LHCN-M2 (cell line): ENCODE data around the gene CDSN. TPM values are rescaled to one million over a fixed set of nuclear protein-coding genes. Genes with fewer than 3 reads are reported as not detected.
"Not testable (repeated sequence)": the region's sequence is repeated elsewhere in the genome, so short reads cannot be mapped to it uniquely, and the experiment has no call there.

Source experiments
- DNase-seq: peaks from one replicate; pipeline ENCODE4 v3.0.0-alpha.2; 2012; ENCODE audit warnings: low read depth
- total RNA-seq: library from RNA; depleted of rRNA; stranded (reverse); fragments of >200 nt; gene quantifications from 2 replicates; pipeline ENCODE4 v1.2.3, GENCODE V29; 2014; rRNA removed

The CDSN gene
- total RNA-seq, 1 experiment from 2014 or later = not detected

DNA sequence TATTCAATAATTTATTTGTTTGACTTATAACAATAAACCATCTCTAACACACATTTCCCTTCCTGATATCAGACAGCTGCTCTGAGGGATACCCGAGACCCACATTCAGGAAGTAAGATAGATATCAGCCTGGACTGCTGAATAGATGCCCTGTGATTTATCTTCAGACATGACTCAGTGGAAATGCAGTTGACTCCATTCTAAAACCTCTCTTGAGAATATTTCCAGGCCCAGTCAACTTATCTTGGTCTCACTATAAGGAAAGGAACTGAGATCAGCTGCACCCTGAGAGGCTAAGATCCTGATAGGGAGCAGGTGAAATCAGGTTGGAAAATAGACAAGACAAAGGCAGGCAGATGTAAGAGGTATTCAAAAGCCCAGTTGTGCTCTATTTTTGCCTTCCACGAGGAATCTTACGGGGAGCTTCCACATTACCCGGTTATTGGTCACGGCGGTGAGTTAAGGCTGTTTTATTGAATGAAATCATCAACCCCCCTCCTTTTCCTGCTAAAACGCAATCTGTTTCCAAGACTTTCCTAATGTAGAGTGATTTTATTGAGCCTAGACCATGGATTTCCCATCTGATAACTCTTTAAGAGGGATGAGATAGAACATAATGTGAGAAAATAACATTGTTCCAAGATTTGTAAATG, 33.3 kb downstream of the CDSN start:
- DNase-seq = peak; percentile 84

DNA sequence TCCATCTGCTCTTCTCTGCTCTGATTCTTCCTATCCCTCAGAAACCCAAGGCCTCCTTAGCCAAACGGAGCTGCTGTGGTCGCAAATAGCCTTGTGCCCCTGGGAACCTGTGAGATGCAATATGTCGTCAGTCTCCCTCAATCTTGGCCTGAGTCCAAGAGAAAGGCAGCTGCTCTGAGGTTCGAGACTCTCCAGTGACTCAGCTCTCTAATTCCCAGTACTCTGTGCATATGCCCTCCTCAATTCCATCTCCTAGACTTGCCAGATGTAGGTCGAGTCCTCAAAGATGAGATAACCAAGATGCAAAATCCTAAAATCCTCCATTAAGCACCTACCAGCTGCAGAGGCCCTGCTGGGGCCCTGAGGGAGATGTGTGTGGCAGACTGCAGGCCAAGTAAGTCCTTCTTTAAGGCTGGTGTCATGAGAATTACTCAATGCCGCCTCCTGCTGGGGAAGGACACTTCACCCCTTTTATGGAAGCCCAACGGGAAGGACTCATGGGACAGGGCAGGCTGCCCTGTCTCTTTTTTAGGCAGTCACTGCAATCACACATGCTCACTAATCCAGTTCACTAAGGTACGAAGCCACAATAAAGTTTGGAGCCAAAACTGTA, 36.4 kb downstream of the CDSN start:
- peak; percentile 97 for DNase-seq

DNA sequence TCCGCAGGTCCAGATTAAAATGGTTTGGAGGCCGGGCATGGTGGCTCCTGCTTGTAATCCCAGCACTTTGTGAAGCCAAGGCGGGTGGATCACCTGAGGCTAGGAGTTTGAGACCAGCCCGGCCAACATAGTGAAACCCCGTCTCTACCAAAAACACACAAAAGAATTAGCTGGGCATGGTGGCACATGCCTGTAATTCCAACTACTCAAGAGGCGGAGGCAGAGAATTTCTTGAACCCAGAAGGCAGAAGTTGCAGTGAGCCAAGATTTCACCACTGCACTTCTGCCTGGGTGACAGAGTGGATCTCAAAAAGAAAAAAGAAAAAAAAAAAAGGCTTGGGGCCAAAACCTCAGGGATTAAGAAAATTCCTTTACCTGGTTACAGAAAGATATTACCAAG, 38.4 kb downstream of the CDSN start:
- no peak for DNase-seq

- DNase-seq = peak; percentile 56
Measured at GRCh38 chr6:31079656-31080261, 40.5 kb downstream of the CDSN start.

- no peak for DNase-seq
Measured at GRCh38 chr6:31076611-31077010, 43.6 kb downstream of the CDSN start.

DNA sequence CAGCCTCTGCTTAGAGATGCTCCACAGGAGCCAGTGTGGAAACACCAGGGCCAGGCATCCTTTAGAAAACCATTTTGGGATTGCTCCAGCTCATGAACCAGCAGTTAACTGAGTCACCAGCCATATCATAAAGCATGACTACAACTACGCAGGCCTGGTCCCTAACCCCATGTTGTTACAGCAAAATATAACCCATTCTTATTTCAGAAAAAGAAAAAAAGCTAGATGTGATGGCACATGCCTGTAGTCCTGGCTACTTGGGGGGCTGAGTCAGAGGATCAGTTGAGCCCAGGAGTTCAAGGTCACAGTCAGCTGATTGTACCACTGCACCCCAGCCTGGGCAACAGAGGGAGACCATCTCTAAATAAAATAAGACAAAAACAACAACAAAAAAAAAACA, 44.7 kb downstream of the CDSN start:
- peak; percentile 71 for DNase-seq

- no peak for DNase-seq
Measured at GRCh38 chr6:31074401-31074800, 45.8 kb downstream of the CDSN start.

DNA sequence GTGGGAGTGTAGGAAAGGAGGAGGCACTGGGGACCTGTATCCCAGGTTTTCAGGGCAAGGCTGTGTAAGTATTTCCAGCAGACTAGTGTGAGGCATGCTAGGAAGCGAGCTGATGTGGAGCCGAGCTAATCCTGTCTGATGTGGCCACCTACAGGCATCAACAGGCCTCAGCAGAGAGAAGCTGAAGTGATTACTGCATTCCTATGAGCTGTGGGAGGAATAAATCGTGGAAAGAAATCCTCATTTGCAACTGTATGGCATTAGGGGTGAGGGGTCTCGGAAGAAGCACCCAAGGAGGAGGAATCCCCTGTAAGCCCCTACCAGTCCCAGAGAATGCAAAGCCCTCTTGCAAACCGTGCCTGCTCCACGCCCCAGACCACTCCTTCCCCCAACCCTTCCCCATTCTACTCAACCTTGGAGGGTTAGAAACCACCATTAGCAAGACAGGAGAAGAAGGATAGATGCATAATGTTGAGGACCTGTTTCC, 49.5 kb downstream of the CDSN start:
- DNase-seq = peak; percentile 67

- DNase-seq = peak; percentile 75
Measured at GRCh38 chr6:31068669-31069340, 51.4 kb downstream of the CDSN start.

- DNase-seq = not testable (repeated sequence)
Measured at GRCh38 chr6:31067891-31068668, 52.2 kb downstream of the CDSN start.

DNA sequence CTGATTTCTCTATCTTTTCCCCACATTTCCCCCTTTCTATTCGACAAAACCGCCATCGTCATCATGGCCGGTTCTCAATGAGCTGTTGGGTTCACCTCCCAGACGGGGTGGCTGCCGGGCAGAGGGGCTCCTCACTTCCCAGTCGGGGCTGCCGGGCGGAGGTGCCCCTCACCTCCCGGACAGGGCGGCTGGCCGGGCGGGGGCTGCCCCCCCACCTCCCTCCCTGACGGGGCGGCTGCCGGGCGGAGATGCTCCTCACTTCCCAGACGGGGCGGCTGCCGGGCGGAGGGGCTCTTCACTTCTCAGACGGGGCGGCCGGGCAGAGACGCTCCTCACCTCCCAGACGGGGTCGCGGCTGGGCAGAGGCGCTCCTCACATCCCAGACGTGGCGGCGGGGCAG, 53.2 kb downstream of the CDSN start:
- DNase-seq = not testable (repeated sequence)

GRCh38 chr6:31065556-31065955, 54.7 kb downstream of the CDSN start:
- DNase-seq = no peak

Other genes with a start within 250 kb of the CDSN start
- 43.1 and 47.0 TPM in 2 replicates for gene DDR1, start 235.9 kb downstream of the CDSN start, total RNA-seq
- gene GTF2H4, start 212.2 kb downstream of the CDSN start, total RNA-seq = 9.0 and 16.2 TPM in 2 replicates
- 21.9 and 26.5 TPM in 2 replicates for gene VARS2, start 206.2 kb downstream of the CDSN start, total RNA-seq
- not detected in 2 replicates for gene SFTA2, start 188.3 kb downstream of the CDSN start, total RNA-seq
- not detected in 2 replicates for gene MUCL3, start 179.5 kb downstream of the CDSN start, total RNA-seq
- not detected in 2 replicates for gene MUC21, start 136.7 kb downstream of the CDSN start, total RNA-seq
- gene MUC22, start 110.0 kb downstream of the CDSN start, total RNA-seq = not detected in 2 replicates
- gene C6orf15, start 7.9 kb downstream of the CDSN start, total RNA-seq = 0.40 and 0.71 TPM in 2 replicates
- 0.64 and 0.69 TPM in 2 replicates for gene PSORS1C1, start 5.6 kb downstream of the CDSN start, total RNA-seq
- not detected in 2 replicates for gene PSORS1C2, start 18.6 kb upstream of the CDSN start, total RNA-seq
- 43.2 and 46.7 TPM in 2 replicates for gene CCHCR1, start 37.4 kb upstream of the CDSN start, total RNA-seq
- 61.1 and 65.0 TPM in 2 replicates for gene TCF19, start 38.1 kb upstream of the CDSN start, total RNA-seq
- gene POU5F1, start 50.2 kb upstream of the CDSN start, total RNA-seq = 0.63 and 1.3 TPM in 2 replicates
- gene HLA-C, start 151.6 kb upstream of the CDSN start, total RNA-seq = 269 and 279 TPM in 2 replicates
- gene HLA-B, start 236.7 kb upstream of the CDSN start, total RNA-seq = 47.6 and 58.7 TPM in 2 replicates